Sigmoid colon (tissue), 4 donors: ENCODE measurements around the gene MKNK2.

ENCODE experiments used
- CTCF ChIP-seq, 4 experiments: fragments of 450-650 bp in 3 of 4; fragments of 200-600 bp in 1 of 4; IDR thresholded peaks; one replicate each; pipeline ENCODE4 v1.5.1; 2016 to 2019; ENCODE audit warnings: antibody characterized with exemption in 4 of 4, mild to moderate bottlenecking in 3 of 4, moderate library complexity in 2 of 4
- EP300 ChIP-seq, 4 donors: sonication (generic); formaldehyde crosslinking; IDR thresholded peaks; one replicate each; pipeline ENCODE4 v1.6.1; 2017; ENCODE audit warnings: antibody characterized with exemption in 4 of 4
- POLR2A ChIP-seq, 2 donors: fragments of 450-650 bp; IDR thresholded peaks; one replicate each; pipeline ENCODE4 v1.6.1; 2016; ENCODE audit warnings: antibody characterized with exemption in 2 of 2, mild to moderate bottlenecking in 2 of 2, moderate library complexity in 2 of 2
- POLR2AphosphoS5 ChIP-seq, 4 donors: sonication (generic); formaldehyde crosslinking; IDR thresholded peaks; one replicate each; pipeline ENCODE4 v1.6.1; 2017; ENCODE audit warnings: antibody characterized with exemption in 4 of 4

- TF ChIP-seq CTCF (IDR thresholded peaks at IDR 0.05) (peak in 2 of 4 experiments; percentile 26 to 31), POLR2A (IDR thresholded peaks at IDR 0.05) (peak; percentile 9 to 41), POLR2AphosphoS5 (IDR thresholded peaks at IDR 0.05) (peak; percentile 92 to 99 (median 99)), EP300 (IDR thresholded peaks at IDR 0.05) (no peak)
These were observed at the start of gene MKNK2 for GRCh38 chr19:2050991-2051772.
